Thyroid gland (tissue), 4 donors: ENCODE measurements around the gene ATAD3A. TPM values are rescaled to one million over a fixed set of nuclear protein-coding genes. Genes with fewer than 3 reads are reported as not detected.
"Not testable (repeated sequence)": the region's sequence is repeated elsewhere in the genome, so short reads cannot be mapped to it uniquely, and the experiment has no call there.

Source experiments
- DNase-seq, 2 donors: peaks; one replicate each; pipeline ENCODE4 v3.0.0-alpha.2; 2019
- H3K27ac ChIP-seq, 3 donors: fragments of 200-600 bp; sonication (generic); 1 replicate in 2 of 3; 2 replicates in 1 of 3; pipeline ENCODE4 v1.5.1; 2016 to 2019; ENCODE audit warnings: mild to moderate bottlenecking in 1 of 3, moderate library complexity in 1 of 3
- H3K27me3 ChIP-seq: fragments of 200-600 bp; sonication (generic); one replicate; pipeline ENCODE4 v1.5.1; 2019
- H3K36me3 ChIP-seq, 2 donors: fragments of 200-600 bp; sonication (generic); one replicate each; pipeline ENCODE4 v1.5.1; 2016 to 2019
- H3K4me1 ChIP-seq, 2 donors: fragments of 200-600 bp; sonication (generic); one replicate each; pipeline ENCODE4 v1.5.1; 2017 to 2019
- H3K4me3 ChIP-seq, 3 donors: fragments of 200-600 bp; sonication (generic); replicated peaks in 1 of 3; 1 replicate in 2 of 3; 2 replicates in 1 of 3; pipeline ENCODE4 v1.5.1; 2016; ENCODE audit warnings: mild to moderate bottlenecking in 1 of 3
- H3K9me3 ChIP-seq: fragments of 200-600 bp; sonication (generic); one replicate; pipeline ENCODE4 v1.5.1; 2017
- POLR2A ChIP-seq, 2 donors: fragments of 450-650 bp; IDR thresholded peaks; one replicate each; pipeline ENCODE4 v1.6.1; 2017; ENCODE audit warnings: antibody characterized with exemption in 2 of 2, mild to moderate bottlenecking in 2 of 2, moderate library complexity in 1 of 2
- WGBS, 2 donors: methylation state at CpG; one replicate each; pipeline ENCODE4 v1.1.5; 2017; 5-methylcytosine and 5-hydroxymethylcytosine counted together
- intact Hi-C: fragments of 100-400 bp; cut with DNase I; formaldehyde crosslinking; loops from one replicate; pipeline ENCODE4 v1.15.1; 2023
- total RNA-seq, 4 donors: library from RNA; depleted of rRNA; stranded (reverse); fragments of >200 nt; gene quantifications; one replicate each; pipeline ENCODE4 v1.2.3, GENCODE V29; 2016
- TF ChIP-seq, protein P1 (sequence below), 6 experiments: fragments of 200-600 bp in 3 of 6; fragments of 450-650 bp in 3 of 6; sonication (generic) in 3 of 6; IDR thresholded peaks; one replicate each; pipeline ENCODE4 v1.5.1; 2016 to 2019; ENCODE audit warnings: antibody characterized with exemption in 6 of 6, mild to moderate bottlenecking in 2 of 6, inconsistent platforms in 1 of 6, moderate library complexity in 1 of 6

The ATAD3A gene
- total RNA-seq, 4 donors from 2014 or later: 21.6 to 34.2 (median 28.5) TPM

DNA sequence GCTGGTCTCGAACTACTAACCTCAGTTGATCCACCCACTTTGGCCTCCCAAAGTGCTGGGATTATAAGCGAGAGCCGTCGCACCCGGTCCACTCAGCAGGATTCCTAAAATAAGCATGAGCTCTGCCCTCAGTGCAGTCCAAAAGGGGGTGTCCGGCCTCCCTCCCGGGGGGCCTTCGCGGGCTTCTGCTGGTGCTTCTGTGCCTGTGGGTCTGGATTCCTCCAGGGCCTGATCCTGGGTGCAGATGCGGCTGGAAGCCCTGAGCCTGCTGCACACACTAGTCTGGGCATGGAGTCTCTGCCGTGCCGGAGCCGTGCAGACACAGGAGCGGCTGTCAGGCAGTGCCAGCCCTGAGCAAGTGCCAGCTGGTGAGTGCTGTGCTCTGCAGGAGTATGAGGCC, 5.0 kb downstream of the ATAD3A start:
- H3K4me3 ChIP-seq, H3K27me3 ChIP-seq, DNase-seq, H3K27ac ChIP-seq, intact Hi-C loops, H3K9me3 ChIP-seq, H3K4me1 ChIP-seq: not testable (repeated sequence)
- WGBS, 2 donors: 91 to 94% methylated on average over 7 to 8 of the region's 14 CpGs
- peaks cover 0 to 19% of the 10 kb centered on the region in 2 donors for H3K36me3 ChIP-seq

DNA sequence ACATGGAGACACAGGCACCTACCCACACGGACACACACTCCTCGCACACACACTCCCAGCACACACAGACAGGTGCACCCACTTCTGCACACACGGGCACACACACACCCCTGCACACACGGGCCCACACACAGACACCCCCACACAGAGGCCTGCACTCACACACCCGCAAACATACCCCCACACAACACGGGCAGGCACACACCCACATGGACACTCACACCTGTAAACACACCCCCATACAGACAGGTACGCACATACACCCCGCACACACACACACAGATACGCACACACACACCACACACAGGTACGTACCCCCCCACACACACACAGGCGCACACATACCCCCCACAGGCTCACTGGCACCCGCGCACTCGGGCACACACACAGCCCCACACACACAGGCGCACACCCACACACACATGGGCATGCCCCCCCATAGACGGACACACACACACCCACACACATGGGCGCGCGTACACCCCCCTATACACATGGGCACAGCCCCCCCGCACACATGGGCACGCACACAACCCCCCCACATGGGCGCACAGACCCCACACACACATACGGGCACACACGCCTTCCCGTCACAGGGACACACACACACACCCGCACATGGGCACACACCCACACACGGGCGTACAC, 6.1 kb downstream of the ATAD3A start:
- Histone ChIP-seq H3K4me3 (no peak overlapping the region), H3K4me1 (no peaks in the 10 kb centered on the region), H3K27ac (no peak overlapping the region), H3K27me3 (no peaks in the 10 kb centered on the region), H3K36me3 (peaks cover 0 to 19% of the 10 kb centered on the region in 2 donors), H3K9me3 (no peaks in the 10 kb centered on the region)
- intact Hi-C loops: no loop called here
- TF ChIP-seq, protein P1, sequence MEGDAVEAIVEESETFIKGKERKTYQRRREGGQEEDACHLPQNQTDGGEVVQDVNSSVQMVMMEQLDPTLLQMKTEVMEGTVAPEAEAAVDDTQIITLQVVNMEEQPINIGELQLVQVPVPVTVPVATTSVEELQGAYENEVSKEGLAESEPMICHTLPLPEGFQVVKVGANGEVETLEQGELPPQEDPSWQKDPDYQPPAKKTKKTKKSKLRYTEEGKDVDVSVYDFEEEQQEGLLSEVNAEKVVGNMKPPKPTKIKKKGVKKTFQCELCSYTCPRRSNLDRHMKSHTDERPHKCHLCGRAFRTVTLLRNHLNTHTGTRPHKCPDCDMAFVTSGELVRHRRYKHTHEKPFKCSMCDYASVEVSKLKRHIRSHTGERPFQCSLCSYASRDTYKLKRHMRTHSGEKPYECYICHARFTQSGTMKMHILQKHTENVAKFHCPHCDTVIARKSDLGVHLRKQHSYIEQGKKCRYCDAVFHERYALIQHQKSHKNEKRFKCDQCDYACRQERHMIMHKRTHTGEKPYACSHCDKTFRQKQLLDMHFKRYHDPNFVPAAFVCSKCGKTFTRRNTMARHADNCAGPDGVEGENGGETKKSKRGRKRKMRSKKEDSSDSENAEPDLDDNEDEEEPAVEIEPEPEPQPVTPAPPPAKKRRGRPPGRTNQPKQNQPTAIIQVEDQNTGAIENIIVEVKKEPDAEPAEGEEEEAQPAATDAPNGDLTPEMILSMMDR (IDR thresholded peaks at IDR 0.05): no peak
- no peak for TF ChIP-seq POLR2A (IDR thresholded peaks at IDR 0.05)
- WGBS, 2 donors: 94 to 96% methylated on average over 19 to 22 of the region's 28 CpGs
- DNase-seq: no peak

- H3K4me1 ChIP-seq, H3K9me3 ChIP-seq, DNase-seq, H3K27ac ChIP-seq, H3K27me3 ChIP-seq, intact Hi-C loops, H3K4me3 ChIP-seq: not testable (repeated sequence)
- peaks cover 0 to 19% of the 10 kb centered on the region in 2 donors for H3K36me3 ChIP-seq
- WGBS, 2 donors: 95 to 98% methylated on average over 16 of the region's 19 CpGs
These were observed 6.7 kb downstream of the ATAD3A start for GRCh38 chr1:1518621-1519007.

GRCh38 chr1:1519805-1520505, 8.0 kb downstream of the ATAD3A start:
- H3K4me3 ChIP-seq, H3K4me1 ChIP-seq, DNase-seq, H3K9me3 ChIP-seq, H3K27ac ChIP-seq, intact Hi-C loops, H3K27me3 ChIP-seq: not testable (repeated sequence)
- peaks cover 0 to 19% of the 10 kb centered on the region in 2 donors for H3K36me3 ChIP-seq
- 95 to 99% methylated on average over 31 to 34 of the region's 51 CpGs for WGBS, 2 donors

DNA sequence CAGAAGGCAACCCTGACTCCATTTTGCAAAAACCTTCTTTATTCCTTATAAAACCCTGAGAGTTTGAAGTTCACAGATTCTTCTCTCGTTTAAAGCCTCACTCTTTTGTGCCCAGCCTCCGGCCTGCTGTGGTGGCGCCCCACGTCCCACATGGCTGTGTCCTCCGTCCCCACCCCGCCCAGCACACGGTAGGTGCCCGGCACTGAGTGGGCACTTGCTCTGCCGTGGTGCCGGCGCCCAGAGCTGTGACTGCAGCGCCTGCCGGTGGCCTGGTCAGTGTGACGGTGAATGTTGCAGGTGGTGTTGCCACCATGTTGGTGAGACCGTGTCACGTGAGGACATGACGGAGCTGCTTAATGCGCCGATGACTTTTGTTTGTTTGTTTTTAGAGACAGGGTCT, 9.4 kb downstream of the ATAD3A start:
- TF ChIP-seq, protein P1 (IDR thresholded peaks at IDR 0.05): no peak
- no peak for TF ChIP-seq POLR2A (IDR thresholded peaks at IDR 0.05)
- H3K4me3 ChIP-seq: no peak overlapping the region
- H3K9me3 ChIP-seq: no peaks in the 10 kb centered on the region
- intact Hi-C loops: no loop called here
- H3K27me3 ChIP-seq: no peaks in the 10 kb centered on the region
- peaks cover 0 to 19% of the 10 kb centered on the region in 2 donors for H3K36me3 ChIP-seq
- 95 to 97% methylated on average over 16 to 19 of the region's 19 CpGs for WGBS, 2 donors
- DNase-seq: no peak
- no peaks in the 10 kb centered on the region for H3K4me1 ChIP-seq
- no peak overlapping the region for H3K27ac ChIP-seq

GRCh38 chr1:1522536-1522935, 10.6 kb downstream of the ATAD3A start:
- WGBS, 2 donors: 80% methylated on average over 1 of the region's 30 CpGs; no CpG with 5 or more reads in 1 of the 2 donors
- intact Hi-C loops, H3K27ac ChIP-seq, DNase-seq, H3K9me3 ChIP-seq, H3K4me3 ChIP-seq, H3K27me3 ChIP-seq, H3K4me1 ChIP-seq: not testable (repeated sequence)
- H3K36me3 ChIP-seq: peaks cover 0 to 19% of the 10 kb centered on the region in 2 donors

- H3K4me1 ChIP-seq: not testable (repeated sequence)
- H3K36me3 ChIP-seq: peaks cover 0 to 19% of the 10 kb centered on the region in 2 donors
- WGBS, 2 donors: 96% methylated on average over 24 to 31 of the region's 31 CpGs
These were observed 11.3 kb downstream of the ATAD3A start for GRCh38 chr1:1523226-1523625.

DNA sequence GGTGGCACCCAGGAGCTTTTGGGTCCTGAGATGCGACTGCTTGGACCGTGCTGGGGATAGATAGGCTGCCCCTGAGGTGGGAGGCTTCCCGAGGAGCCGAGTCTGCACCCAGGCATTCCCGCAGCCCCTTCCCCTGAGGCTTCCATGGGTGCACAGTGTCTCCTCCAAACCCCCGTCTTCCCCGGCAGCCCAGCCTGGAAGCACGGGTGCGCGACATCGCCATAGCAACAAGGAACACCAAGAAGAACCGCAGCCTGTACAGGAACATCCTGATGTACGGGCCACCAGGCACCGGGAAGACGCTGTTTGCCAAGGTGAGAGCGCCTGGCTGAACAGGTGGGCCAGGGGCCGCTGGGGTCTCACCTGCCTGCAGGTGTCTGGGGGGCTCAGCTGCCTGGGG, 11.7 kb downstream of the ATAD3A start:
- H3K9me3 ChIP-seq, H3K27ac ChIP-seq, intact Hi-C loops, DNase-seq, H3K4me1 ChIP-seq, H3K4me3 ChIP-seq, H3K27me3 ChIP-seq: not testable (repeated sequence)
- H3K36me3 ChIP-seq: peaks cover 0 to 18% of the 10 kb centered on the region in 2 donors
- WGBS, 2 donors: 89 to 93% methylated on average over 9 to 11 of the region's 17 CpGs

More at GRCh38 chr1:1523226-1523625, 11.3 kb downstream of the ATAD3A start:
- DNase-seq, intact Hi-C loops, H3K4me3 ChIP-seq, H3K9me3 ChIP-seq, H3K27me3 ChIP-seq, H3K27ac ChIP-seq: not testable (repeated sequence)

DNA sequence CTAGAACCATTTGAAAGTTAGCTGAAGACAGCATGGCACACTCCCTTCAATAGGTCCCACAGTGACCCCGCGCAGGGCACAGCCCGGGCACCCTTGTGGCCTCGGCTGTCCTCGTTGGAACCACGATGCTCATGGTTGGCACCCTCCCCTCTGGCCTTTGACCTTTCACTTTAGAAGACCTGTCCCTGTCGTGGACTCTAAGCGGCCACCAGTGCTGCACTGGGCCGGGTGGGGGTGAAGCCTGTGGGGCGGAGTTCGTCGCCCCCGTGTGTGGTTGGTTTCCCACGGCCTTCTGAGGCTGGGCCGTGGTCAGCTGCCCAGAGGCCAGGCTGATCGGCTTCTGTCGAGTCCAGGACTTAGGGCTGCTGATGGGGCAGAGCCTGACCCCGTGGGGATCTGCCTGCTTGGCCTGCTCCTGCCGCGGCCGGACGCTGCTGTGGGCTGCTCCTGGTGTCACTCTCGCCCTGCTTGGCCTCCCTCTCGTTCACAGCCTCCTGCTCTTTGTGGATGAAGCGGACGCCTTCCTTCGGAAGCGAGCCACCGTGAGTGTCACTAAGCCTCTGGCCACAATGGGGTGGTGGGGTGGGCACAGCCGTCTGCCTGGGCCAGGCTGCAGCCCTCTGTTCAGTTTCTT, 12.9 kb downstream of the ATAD3A start:
- H3K27ac ChIP-seq, H3K4me1 ChIP-seq, H3K4me3 ChIP-seq, DNase-seq, H3K27me3 ChIP-seq, H3K9me3 ChIP-seq, intact Hi-C loops: not testable (repeated sequence)
- H3K36me3 ChIP-seq: peaks cover 5 to 15% of the 10 kb centered on the region in 2 donors
- 97 to 98% methylated on average over 10 to 22 of the region's 30 CpGs for WGBS, 2 donors

GRCh38 chr1:1526476-1526875, 14.5 kb downstream of the ATAD3A start:
- H3K27me3 ChIP-seq, H3K4me1 ChIP-seq, intact Hi-C loops, H3K9me3 ChIP-seq, H3K27ac ChIP-seq, H3K4me3 ChIP-seq, DNase-seq, H3K36me3 ChIP-seq: not testable (repeated sequence)
- WGBS, 2 donors: no CpG with 5 or more reads among the region's 21 CpGs
